Pons (tissue), 1 donor: Measurements from ENCODE around the gene C16orf78.

ENCODE experiments used
- DNase-seq: peaks from one replicate; pipeline ENCODE4 v3.0.0-alpha.2; 2016; ENCODE audit warnings: low spot score

The C16orf78 gene

GRCh38 chr16:49431591-49432290 is 58.1 kb downstream of the C16orf78 start:
- no peak for DNase-seq

GRCh38 chr16:49434733-49435132 is 61.1 kb downstream of the C16orf78 start:
- no peak for DNase-seq

GRCh38 chr16:49436181-49436580 is 62.6 kb downstream of the C16orf78 start:
- DNase-seq, result no peak

GRCh38 chr16:49437344-49437743 is 63.7 kb downstream of the C16orf78 start:
- DNase-seq, result no peak

- DNase-seq, result no peak
Observed at GRCh38 chr16:49439050-49439449, 65.4 kb downstream of the C16orf78 start.

- DNase-seq, result no peak
Observed at GRCh38 chr16:49439676-49440075, 66.1 kb downstream of the C16orf78 start.

GRCh38 chr16:49440156-49441065 is 66.8 kb downstream of the C16orf78 start:
- no peak for DNase-seq

GRCh38 chr16:49441366-49441780 is 67.8 kb downstream of the C16orf78 start:
- DNase-seq, result peak; percentile 4

GRCh38 chr16:49442805-49443204 is 69.2 kb downstream of the C16orf78 start:
- no peak for DNase-seq

- no peak for DNase-seq
Observed at GRCh38 chr16:49443576-49443975, 70.0 kb downstream of the C16orf78 start.

- DNase-seq, result no peak
Observed at GRCh38 chr16:49446805-49447204, 73.2 kb downstream of the C16orf78 start.
